WTC11 (cell line): ENCODE results near the gene PSMB10. TPM values are rescaled to one million over a fixed set of nuclear protein-coding genes. Genes with fewer than 3 reads are reported as not detected.

Experiments
- ATF2 ChIP-seq: sonication (generic); formaldehyde crosslinking; IDR thresholded peaks from 2 replicates; pipeline ENCODE4 v1.8.1; 2022; ENCODE audit warnings: low read depth, missing genetic modification reagents, borderline replicate concordance
- ELF4 ChIP-seq: sonication (generic); formaldehyde crosslinking; IDR thresholded peaks from 2 replicates; pipeline ENCODE4 v1.8.1; 2022; ENCODE audit warnings: low read depth, mild to moderate bottlenecking, moderate library complexity, missing genetic modification reagents
- ERG ChIP-seq: fragments of 250-450 bp; sonication (Bioruptor Pico); IDR thresholded peaks from 2 replicates; pipeline ENCODE4 v1.8.0; 2021; ENCODE audit warnings: mild to moderate bottlenecking
- FOXJ3 ChIP-seq: sonication (generic); formaldehyde crosslinking; IDR thresholded peaks from 2 replicates; pipeline ENCODE4 v1.9.0; 2021; ENCODE audit warnings: missing genetic modification reagents, mild to moderate bottlenecking, borderline replicate concordance
- FOXK1 ChIP-seq: sonication (generic); formaldehyde crosslinking; IDR thresholded peaks from 2 replicates; pipeline ENCODE4 v1.8.0; 2022; ENCODE audit warnings: mild to moderate bottlenecking, moderate library complexity, missing genetic modification reagents
- HMGA2 ChIP-seq: fragments of 250-450 bp; sonication (Bioruptor Pico); IDR thresholded peaks from 2 replicates; pipeline ENCODE4 v1.4.0; 2021; ENCODE audit warnings: mild to moderate bottlenecking, moderate library complexity
- KAT7 ChIP-seq: sonication (generic); formaldehyde crosslinking; IDR thresholded peaks from 2 replicates; pipeline ENCODE4 v1.8.1; 2023; ENCODE audit warnings: missing genetic modification reagents, mild to moderate bottlenecking, borderline replicate concordance
- MYBL2 ChIP-seq: sonication (generic); formaldehyde crosslinking; IDR thresholded peaks from 2 replicates; pipeline ENCODE4 v1.8.1; 2023; ENCODE audit warnings: mild to moderate bottlenecking, moderate library complexity, missing genetic modification reagents
- NR3C1 ChIP-seq: sonication (generic); formaldehyde crosslinking; conservative IDR thresholded peaks from 2 replicates; pipeline ENCODE4 v1.8.1; 2023; ENCODE audit warnings: low read depth, mild to moderate bottlenecking, missing genetic modification reagents
- OVOL2 ChIP-seq: fragments of 250-450 bp; sonication (Bioruptor Pico); IDR thresholded peaks from 2 replicates; pipeline ENCODE4 v1.9.0; 2021; ENCODE audit warnings: mild to moderate bottlenecking, borderline replicate concordance
- SMAD3 ChIP-seq: sonication (generic); formaldehyde crosslinking; IDR thresholded peaks from 2 replicates; pipeline ENCODE4 v1.8.0; 2022; ENCODE audit warnings: missing genetic modification reagents, mild to moderate bottlenecking, borderline replicate concordance
- SMAD4 ChIP-seq: sonication (generic); formaldehyde crosslinking; IDR thresholded peaks from 2 replicates; pipeline ENCODE4 v1.8.0; 2022; ENCODE audit warnings: mild to moderate bottlenecking, missing genetic modification reagents
- TCF7 ChIP-seq: sonication (generic); formaldehyde crosslinking; IDR thresholded peaks from 2 replicates; pipeline ENCODE4 v1.8.0; 2022; ENCODE audit warnings: mild to moderate bottlenecking, low read depth, missing genetic modification reagents, moderate library complexity
- ZBTB21 ChIP-seq: sonication (generic); formaldehyde crosslinking; IDR thresholded peaks from 2 replicates; pipeline ENCODE4 v1.8.1; 2023; ENCODE audit warnings: mild to moderate bottlenecking, missing genetic modification reagents, borderline replicate concordance
- ZNF121 ChIP-seq: sonication (generic); formaldehyde crosslinking; IDR thresholded peaks from 2 replicates; pipeline ENCODE4 v1.8.0; 2023; ENCODE audit warnings: missing genetic modification reagents
- ZNF512 ChIP-seq: sonication (generic); formaldehyde crosslinking; IDR thresholded peaks from 2 replicates; pipeline ENCODE4 v1.8.1; 2022; ENCODE audit warnings: missing genetic modification reagents, borderline replicate concordance
- ZNF671 ChIP-seq: fragments of 250-450 bp; sonication (Bioruptor Pico); IDR thresholded peaks from 2 replicates; pipeline ENCODE4 v1.8.0; 2021; ENCODE audit warnings: mild to moderate bottlenecking
- total RNA-seq: library from RNA; stranded (reverse); gene quantifications from 3 replicates; pipeline ENCODE4 v1.2.3, GENCODE V29; 2021
- TF ChIP-seq, protein P1 (sequence below): fragments of 250-450 bp; sonication (Bioruptor Pico); IDR thresholded peaks from 2 replicates; pipeline ENCODE4 v1.9.0; 2021; ENCODE audit warnings: mild to moderate bottlenecking
- TF ChIP-seq, protein P2 (sequence below): sonication (generic); formaldehyde crosslinking; IDR thresholded peaks from 2 replicates; pipeline ENCODE4 v1.8.0; 2022; ENCODE audit warnings: mild to moderate bottlenecking, missing genetic modification reagents
- TF ChIP-seq, protein P3 (sequence below): sonication (generic); formaldehyde crosslinking; IDR thresholded peaks from 2 replicates; pipeline ENCODE4 v1.8.0; 2022; ENCODE audit warnings: mild to moderate bottlenecking, missing genetic modification reagents
- TF ChIP-seq, protein P4 (sequence below): sonication (generic); formaldehyde crosslinking; IDR thresholded peaks from 2 replicates; pipeline ENCODE4 v1.8.1; 2023; ENCODE audit warnings: mild to moderate bottlenecking, moderate library complexity, missing genetic modification reagents
- TF ChIP-seq, protein P5 (sequence below): sonication (generic); formaldehyde crosslinking; IDR thresholded peaks from 2 replicates; pipeline ENCODE4 v1.8.1; 2022; ENCODE audit warnings: mild to moderate bottlenecking, moderate library complexity, missing genetic modification reagents
- TF ChIP-seq, protein P6 (sequence below): sonication (generic); formaldehyde crosslinking; IDR thresholded peaks from 2 replicates; pipeline ENCODE4 v1.8.1; 2023; ENCODE audit warnings: mild to moderate bottlenecking, missing genetic modification reagents
- TF ChIP-seq, protein P7 (sequence below): sonication (generic); formaldehyde crosslinking; IDR thresholded peaks from 2 replicates; pipeline ENCODE4 v1.8.1; 2023; ENCODE audit warnings: mild to moderate bottlenecking, missing genetic modification reagents

Gene PSMB10
- total RNA-seq, 1 experiment from 2014 or later: 40.9 TPM

GRCh38 chr16:67935402-67936123 is 1.1 kb downstream of the PSMB10 start (continued):
- TF ChIP-seq ZNF512 (CRISPR knock-in tag) (no peak), SMAD4 (no peak), ZBTB21 (peak; percentile 87), ZNF121 (peak; percentile 1; the same call in 1 of the 2 replicates), OVOL2 (CRISPR knock-in tag) (no peak), MYBL2 (CRISPR knock-in tag) (peak; percentile 85; the same call in 1 of the 2 replicates), TCF7 (no peak; the same call in 1 of the 2 replicates), HMGA2 (CRISPR knock-in tag) (no peak), ELF4 (no peak), ERG (CRISPR knock-in tag) (no peak), ATF2 (CRISPR knock-in tag) (no peak), NR3C1 (CRISPR knock-in tag) (no peak), FOXK1 (peak; percentile 76), ZNF671 (CRISPR knock-in tag) (no peak), SMAD3 (CRISPR knock-in tag) (no peak), KAT7 (CRISPR knock-in tag) (0 out of 2 replicates have a peak, but pooled peaks have one; percentile 27), FOXJ3 (CRISPR knock-in tag) (no peak)
- TF ChIP-seq, protein P1, sequence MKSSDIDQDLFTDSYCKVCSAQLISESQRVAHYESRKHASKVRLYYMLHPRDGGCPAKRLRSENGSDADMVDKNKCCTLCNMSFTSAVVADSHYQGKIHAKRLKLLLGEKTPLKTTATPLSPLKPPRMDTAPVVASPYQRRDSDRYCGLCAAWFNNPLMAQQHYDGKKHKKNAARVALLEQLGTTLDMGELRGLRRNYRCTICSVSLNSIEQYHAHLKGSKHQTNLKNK (CRISPR knock-in tag): peak; percentile 78
- TF ChIP-seq, protein P2, sequence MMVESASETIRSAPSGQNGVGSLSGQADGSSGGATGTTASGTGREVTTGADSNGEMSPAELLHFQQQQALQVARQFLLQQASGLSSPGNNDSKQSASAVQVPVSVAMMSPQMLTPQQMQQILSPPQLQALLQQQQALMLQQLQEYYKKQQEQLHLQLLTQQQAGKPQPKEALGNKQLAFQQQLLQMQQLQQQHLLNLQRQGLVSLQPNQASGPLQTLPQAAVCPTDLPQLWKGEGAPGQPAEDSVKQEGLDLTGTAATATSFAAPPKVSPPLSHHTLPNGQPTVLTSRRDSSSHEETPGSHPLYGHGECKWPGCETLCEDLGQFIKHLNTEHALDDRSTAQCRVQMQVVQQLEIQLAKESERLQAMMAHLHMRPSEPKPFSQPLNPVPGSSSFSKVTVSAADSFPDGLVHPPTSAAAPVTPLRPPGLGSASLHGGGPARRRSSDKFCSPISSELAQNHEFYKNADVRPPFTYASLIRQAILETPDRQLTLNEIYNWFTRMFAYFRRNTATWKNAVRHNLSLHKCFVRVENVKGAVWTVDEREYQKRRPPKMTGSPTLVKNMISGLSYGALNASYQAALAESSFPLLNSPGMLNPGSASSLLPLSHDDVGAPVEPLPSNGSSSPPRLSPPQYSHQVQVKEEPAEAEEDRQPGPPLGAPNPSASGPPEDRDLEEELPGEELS (CRISPR knock-in tag): peak; percentile 20; the same call in 1 of the 2 replicates
- TF ChIP-seq, protein P3, sequence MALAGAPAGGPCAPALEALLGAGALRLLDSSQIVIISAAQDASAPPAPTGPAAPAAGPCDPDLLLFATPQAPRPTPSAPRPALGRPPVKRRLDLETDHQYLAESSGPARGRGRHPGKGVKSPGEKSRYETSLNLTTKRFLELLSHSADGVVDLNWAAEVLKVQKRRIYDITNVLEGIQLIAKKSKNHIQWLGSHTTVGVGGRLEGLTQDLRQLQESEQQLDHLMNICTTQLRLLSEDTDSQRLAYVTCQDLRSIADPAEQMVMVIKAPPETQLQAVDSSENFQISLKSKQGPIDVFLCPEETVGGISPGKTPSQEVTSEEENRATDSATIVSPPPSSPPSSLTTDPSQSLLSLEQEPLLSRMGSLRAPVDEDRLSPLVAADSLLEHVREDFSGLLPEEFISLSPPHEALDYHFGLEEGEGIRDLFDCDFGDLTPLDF (CRISPR knock-in tag): no peak
- TF ChIP-seq, protein P4, sequence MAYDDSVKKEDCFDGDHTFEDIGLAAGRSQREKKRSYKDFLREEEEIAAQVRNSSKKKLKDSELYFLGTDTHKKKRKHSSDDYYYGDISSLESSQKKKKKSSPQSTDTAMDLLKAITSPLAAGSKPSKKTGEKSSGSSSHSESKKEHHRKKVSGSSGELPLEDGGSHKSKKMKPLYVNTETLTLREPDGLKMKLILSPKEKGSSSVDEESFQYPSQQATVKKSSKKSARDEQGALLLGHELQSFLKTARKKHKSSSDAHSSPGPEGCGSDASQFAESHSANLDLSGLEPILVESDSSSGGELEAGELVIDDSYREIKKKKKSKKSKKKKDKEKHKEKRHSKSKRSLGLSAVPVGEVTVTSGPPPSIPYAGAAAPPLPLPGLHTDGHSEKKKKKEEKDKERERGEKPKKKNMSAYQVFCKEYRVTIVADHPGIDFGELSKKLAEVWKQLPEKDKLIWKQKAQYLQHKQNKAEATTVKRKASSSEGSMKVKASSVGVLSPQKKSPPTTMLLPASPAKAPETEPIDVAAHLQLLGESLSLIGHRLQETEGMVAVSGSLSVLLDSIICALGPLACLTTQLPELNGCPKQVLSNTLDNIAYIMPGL (CRISPR knock-in tag): peak; percentile 81; the same call in 1 of the 2 replicates
- TF ChIP-seq, protein P5, sequence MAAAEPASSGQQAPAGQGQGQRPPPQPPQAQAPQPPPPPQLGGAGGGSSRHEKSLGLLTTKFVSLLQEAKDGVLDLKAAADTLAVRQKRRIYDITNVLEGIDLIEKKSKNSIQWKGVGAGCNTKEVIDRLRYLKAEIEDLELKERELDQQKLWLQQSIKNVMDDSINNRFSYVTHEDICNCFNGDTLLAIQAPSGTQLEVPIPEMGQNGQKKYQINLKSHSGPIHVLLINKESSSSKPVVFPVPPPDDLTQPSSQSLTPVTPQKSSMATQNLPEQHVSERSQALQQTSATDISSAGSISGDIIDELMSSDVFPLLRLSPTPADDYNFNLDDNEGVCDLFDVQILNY (CRISPR knock-in tag): peak; percentile 81; the same call in 1 of the 2 replicates
- TF ChIP-seq, protein P6, sequence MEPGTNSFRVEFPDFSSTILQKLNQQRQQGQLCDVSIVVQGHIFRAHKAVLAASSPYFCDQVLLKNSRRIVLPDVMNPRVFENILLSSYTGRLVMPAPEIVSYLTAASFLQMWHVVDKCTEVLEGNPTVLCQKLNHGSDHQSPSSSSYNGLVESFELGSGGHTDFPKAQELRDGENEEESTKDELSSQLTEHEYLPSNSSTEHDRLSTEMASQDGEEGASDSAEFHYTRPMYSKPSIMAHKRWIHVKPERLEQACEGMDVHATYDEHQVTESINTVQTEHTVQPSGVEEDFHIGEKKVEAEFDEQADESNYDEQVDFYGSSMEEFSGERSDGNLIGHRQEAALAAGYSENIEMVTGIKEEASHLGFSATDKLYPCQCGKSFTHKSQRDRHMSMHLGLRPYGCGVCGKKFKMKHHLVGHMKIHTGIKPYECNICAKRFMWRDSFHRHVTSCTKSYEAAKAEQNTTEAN (CRISPR knock-in tag): peak; percentile 18; the same call in 1 of the 2 replicates
- TF ChIP-seq, protein P7, sequence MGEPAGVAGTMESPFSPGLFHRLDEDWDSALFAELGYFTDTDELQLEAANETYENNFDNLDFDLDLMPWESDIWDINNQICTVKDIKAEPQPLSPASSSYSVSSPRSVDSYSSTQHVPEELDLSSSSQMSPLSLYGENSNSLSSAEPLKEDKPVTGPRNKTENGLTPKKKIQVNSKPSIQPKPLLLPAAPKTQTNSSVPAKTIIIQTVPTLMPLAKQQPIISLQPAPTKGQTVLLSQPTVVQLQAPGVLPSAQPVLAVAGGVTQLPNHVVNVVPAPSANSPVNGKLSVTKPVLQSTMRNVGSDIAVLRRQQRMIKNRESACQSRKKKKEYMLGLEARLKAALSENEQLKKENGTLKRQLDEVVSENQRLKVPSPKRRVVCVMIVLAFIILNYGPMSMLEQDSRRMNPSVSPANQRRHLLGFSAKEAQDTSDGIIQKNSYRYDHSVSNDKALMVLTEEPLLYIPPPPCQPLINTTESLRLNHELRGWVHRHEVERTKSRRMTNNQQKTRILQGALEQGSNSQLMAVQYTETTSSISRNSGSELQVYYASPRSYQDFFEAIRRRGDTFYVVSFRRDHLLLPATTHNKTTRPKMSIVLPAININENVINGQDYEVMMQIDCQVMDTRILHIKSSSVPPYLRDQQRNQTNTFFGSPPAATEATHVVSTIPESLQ (CRISPR knock-in tag): no peak
